Jurkat, Clone E6-1 (cell line): Measurements from ENCODE around the gene ACKR2.
"Not testable (repeated sequence)": the region's sequence is repeated elsewhere in the genome, so short reads cannot be mapped to it uniquely, and the experiment has no call there.

ENCODE experiments used
- DNase-seq: peaks from one replicate; pipeline ENCODE4 v3.0.0-alpha.2; 2011; ENCODE audit warnings: low read depth, low spot score
- H3K4me3 ChIP-seq: 2 replicates; pipeline ENCODE4 v1.5.1; 2011; ENCODE audit warnings: mild to moderate bottlenecking, low read length, control low read depth, moderate library complexity

The ACKR2 gene

DNA sequence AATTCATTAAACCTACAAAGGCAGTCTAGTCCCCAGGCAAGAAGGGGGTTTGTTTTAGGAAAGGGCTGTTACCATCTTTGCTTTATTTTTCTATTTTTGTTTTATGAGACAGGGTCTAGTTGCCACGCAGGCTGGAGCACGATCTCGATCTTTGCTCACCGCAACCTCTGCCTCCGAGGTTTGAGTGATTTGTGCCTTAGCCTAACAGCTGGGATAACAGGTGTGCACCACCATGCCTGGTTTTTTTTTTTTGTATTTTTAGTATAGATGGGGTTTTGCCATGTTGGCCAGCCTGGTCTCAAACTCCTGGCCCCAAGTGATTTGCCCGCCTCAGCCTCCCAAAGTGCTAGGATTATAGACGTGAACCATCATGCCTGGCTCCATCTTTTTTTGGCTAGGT, 9.9 kb upstream of the ACKR2 start:
- H3K4me3 ChIP-seq, result no peak overlapping the region
- DNase-seq, result no peak

DNA sequence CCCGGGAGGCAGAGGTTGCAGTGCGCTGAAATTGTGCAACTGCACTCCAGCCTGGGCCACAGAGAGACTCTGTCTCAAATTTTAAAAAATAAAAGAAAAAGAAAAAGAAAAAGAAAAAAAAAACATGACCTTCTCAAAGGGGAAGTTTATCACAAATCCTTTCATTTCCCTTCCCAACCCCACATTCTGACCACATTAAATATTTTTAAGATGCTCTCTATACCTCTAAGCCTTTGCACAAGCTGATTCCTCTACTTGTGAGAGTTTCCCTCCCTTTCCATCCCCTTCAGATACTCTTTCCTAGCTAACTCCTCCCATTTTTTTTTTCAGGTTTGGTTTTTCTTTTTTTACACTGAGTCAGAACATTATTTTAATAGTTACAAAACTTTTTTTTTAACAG, 9.0 kb upstream of the ACKR2 start:
- H3K4me3 ChIP-seq, result no peak overlapping the region
- peak; percentile 71 for DNase-seq

DNA sequence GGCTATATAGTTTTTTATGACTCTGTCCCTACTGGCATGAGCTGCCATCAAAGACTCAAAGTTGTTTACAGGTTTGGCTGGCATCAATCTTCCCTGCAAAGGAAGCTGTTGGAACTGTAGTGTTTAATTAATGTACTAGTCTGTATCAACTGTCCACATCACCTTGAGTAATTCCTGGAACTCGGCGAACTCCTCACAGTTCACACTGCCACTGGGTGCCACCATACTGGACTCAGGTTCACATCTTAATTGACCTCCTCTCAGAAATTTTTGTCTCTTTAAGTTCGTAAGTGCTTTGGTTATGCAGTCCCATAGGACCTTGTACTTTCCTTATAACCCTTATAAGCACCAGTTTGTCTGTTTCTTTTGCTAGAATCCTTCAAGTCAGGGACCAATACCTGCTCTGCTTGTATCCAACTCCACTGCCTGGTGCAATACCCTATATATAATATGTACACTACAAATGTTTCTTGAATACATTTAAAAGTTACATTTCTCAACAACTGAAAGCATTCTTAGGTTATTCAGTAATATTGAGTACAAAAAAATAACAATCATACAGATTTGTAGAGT, 8.1 kb upstream of the ACKR2 start:
- no peak for DNase-seq
- no peak overlapping the region for H3K4me3 ChIP-seq

DNA sequence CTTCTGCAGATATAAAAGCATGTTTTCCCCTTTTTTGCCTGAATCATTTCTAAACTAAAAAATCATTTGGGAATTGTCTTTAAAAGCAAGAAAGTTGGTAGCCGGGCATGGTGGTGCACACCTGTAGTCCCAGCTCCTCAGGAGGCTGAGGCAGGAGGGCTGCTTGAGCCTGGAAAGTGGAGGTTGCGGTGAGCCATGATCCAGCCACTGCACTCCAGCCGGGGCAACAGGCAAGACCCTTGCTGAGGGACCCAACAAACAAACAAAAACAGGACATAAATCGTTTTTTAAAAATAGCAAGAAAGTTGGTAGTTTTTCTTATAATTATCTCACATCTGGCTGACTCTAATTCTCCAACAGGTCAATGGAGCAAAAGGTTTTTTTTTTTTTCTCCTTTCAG, 7.5 kb upstream of the ACKR2 start:
- DNase-seq, result no peak

DNA sequence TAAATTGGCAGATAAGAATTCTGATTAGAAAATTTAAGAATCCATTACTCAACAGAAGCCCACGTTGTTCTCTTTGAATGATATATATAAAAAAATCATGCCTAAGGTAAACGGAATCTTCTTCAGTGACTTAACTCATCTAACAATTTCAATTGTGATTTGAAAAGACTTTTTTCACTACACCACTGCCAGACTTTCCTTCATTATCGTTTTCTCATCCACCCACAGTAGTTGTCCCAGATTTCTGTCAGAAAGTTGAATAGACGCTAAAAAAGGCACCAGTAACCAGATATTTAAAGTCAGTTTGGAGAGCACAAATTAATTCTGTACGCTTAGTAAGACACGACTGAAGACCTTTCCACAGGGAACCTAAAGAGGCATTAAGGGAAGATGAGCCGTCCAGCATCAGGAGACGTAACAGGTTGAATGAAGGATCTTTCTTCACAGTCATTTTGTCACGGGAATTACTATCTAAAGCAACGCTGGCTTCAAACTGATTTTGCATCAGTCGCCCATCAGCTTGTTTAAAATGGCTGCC, 6.3 kb upstream of the ACKR2 start:
- peak overlapping the region; percentile 89 for H3K4me3 ChIP-seq
- DNase-seq, result no peak

More for the DNA sequence above, 7.5 kb upstream of the ACKR2 start:
- H3K4me3 ChIP-seq, result no peak overlapping the region

DNA sequence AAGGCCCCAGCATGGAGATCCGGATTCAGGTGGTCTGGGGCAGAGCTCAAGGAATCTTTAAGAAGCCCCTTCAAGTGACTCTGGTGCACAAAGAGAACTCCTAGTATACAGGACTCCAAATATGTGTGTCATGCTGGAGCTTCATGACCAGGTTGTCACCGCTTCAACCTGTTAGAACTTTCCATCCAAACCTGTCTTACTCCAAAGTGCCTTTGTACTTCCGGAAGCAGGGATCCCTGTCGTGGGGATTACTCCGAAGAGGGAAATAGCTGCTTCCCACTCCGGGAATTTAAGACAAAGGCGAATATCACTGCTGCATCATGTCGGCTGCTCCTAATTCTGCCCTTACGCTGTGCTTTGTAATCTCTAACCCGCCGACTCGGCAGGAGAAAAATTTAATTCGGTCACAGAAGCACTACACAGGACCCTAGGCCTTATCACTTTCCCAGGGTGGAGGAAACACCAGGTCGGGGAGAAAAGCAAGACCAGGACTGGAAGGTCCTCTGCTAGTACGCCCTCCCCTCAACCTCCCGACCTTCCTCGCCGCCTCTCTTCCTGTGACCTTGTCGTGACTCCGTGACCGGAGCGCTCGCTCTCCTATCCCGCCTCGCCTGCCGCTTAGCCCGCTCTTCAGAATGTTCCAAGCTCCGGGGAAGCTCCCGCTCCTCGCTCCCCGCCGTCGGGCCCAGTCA, 5.7 kb upstream of the ACKR2 start:
- no peak for DNase-seq
- H3K4me3 ChIP-seq, result peak overlapping the region; percentile 89

DNA sequence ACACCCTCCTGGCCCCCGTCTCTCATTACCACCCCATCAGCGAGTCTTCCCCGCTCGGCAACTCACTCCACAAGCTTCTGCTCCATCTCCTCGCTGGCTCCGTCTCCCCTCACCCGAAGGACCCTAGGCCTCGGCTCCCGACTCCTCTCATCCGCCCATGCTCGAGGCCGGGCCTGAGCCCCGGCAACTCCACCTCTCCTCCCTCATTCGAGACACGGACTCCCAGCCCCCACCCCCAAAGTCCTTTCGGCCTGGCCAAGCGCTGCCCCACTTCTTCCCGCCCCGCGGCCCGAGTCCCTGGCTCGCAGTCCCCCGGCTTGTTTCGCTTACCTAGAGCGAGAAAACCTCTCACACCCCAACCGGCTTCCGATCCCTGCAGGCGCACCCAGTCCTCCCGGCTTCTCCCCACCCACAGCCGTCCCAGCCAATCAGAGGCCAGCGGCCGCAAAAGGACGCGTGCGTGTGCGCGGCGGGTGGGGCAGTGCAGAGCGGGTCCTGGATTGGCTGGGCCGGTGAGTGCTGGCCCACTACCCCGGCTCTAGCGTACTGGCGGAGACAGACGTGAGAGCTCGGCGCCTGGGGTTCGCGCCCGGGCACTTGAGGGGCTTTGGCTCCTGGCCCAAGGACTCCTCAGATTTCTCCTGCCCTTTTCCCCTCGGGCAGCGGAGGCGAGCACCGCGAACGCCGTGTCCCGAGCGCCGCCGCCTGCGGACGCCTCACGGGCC, 5.0 kb upstream of the ACKR2 start, which contains the start of gene HIGD1A:
TSS of gene HIGD1A (minus strand) at position 385 of the 725 bp plus-strand sequence. CDS start 10,237 bp downstream, outside the sequence.
- peak; percentile 91 for DNase-seq
- H3K4me3 ChIP-seq, result peak within 1 kb of the TSS; percentile 89

DNA sequence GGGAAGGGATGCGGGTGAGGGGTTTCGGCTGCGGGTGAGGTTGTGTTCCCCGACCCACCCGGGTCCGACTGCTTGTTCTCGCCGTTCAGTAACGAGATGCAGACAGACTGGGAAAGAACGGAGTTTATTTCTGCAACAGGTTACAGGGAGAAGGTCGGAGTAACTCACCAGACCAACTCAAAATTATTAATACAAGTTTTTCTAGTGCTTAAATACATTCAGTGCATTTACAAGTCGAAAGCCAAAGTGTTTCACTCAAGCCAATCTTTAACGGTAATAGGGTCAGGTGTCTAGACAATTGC, 4.5 kb upstream of the ACKR2 start:
- no peak for DNase-seq
- peak overlapping the region; percentile 89 for H3K4me3 ChIP-seq

DNA sequence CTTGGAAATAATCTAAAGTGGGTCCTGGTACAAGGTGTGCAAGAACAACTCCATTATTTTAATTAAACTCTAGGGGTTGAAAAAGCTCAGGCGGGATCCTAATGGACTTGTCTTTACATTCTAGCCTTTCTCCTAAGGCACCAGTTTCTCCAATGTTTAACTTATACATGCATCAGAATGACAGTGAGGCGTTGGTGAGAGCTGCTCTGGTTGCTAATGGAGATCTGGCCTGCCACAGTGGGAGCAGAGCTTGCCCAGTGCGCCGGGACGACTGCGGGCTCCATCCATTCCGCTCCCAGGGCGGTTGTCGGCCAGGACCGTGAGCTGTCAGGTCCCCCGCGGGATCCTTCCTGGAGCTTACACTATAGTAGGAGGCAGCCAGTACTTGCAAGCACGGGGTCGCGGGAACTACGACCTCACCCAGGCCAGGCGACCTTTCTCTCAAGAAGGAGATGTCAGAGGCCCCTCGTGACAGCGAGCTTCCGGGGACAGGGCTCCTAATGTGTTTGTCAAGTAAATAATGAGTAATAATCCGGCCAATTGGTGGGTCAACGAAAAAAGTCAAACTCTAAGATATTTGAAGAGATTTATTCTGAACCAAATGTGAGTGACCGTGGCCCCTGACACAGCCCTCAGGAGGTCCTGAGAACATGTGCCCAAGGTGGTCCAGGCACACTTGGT, 4.0 kb upstream of the ACKR2 start:
- no peak for DNase-seq
- peak overlapping the region; percentile 89 for H3K4me3 ChIP-seq

DNA sequence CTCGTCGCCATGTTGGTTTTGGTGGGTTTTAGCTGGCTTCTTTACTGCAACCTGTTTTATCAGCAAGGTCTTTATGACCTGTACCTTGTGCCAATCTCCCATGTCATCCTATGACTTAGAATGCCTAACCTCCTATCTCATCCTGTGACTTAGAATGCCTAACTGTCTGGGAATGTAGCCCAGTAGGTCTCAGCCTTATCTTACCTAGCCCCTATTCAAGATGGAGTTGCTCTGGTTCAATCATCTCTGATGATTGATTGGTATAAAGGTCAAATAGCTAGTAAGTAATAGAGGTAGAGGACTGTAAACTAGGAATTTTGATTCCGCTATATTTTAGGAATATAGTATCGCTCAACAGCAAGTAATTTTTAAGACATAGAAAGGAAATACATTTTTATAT, 1.3 kb upstream of the ACKR2 start:
- DNase-seq, result no peak
- no peak overlapping the region for H3K4me3 ChIP-seq

DNA sequence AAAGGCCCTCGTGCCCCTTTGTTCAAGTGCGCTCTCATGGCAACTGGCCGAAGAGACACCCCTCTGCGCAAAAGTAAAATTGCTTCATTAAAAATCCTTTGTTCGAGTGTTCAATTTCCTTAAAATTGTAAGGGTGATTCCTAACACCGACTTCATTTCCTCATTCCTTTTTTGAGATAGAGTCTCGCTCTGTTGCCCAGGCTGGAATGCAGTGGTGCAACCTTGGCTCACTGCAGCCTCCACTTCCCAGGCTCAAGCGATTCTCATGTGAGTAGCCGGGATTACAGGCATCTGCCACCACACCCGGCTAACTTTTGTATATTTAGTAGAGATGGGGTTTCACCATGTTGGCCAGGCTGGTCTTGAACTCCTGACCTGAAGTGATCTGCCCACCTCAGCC, 1.5 kb downstream of the ACKR2 start:
- H3K4me3 ChIP-seq, DNase-seq: not testable (repeated sequence)

DNA sequence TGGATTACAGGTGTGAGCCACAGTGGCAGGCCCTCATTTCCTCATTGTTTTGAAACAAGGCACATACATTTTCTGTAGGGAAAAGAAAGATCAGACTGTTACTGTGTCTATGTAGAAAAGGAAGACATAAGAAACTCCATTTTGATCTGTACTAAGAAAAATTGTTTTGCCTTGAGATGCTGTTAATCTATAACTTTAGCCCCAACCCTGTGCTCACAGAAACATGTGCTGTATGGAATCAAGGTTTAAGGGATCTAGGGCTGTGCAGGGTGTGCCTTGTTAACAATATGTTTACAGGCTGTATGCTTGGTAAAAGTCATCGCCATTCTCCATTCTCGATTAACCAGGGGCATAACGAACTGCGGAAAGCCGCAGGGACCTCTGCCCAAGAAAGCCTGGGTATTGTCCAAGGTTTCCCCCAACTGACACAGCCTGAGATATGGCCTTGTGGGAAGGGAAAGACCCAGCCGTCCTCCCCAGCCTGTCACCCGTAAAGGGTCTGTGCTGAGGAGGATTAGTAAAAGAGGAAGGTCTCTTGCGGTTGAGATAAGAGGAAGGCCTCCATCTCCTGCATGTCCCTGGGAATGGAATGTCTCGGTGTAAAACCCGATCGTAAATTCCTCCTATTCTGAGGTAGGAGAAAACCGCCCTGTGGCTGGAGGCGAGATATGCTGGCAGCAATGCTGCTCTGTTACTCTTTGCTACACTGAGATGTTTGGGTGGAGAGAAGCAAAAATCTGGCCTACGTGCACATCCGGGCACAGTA, 2.1 kb downstream of the ACKR2 start:
- not testable (repeated sequence) for H3K4me3 ChIP-seq, DNase-seq

DNA sequence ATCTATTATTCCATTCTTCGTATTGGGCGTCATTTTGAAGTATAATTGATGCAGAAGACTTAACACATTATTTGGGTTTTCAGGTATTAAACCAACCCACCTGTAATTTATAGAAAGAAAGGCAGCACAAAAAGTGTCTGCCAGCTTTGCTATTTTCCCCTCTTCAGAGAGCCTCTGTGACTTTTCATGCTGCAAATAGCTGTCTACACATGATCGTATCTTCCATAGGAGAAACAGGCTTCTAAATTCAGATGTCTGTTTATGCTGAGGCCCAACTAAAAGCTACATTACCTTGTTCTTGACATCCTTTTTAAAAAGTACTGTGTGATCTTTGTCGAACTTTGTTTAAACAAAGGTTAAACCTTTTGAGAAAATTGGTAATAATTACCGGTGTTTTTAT, 5.0 kb downstream of the ACKR2 start:
- no peak overlapping the region for H3K4me3 ChIP-seq
- DNase-seq, result no peak

DNA sequence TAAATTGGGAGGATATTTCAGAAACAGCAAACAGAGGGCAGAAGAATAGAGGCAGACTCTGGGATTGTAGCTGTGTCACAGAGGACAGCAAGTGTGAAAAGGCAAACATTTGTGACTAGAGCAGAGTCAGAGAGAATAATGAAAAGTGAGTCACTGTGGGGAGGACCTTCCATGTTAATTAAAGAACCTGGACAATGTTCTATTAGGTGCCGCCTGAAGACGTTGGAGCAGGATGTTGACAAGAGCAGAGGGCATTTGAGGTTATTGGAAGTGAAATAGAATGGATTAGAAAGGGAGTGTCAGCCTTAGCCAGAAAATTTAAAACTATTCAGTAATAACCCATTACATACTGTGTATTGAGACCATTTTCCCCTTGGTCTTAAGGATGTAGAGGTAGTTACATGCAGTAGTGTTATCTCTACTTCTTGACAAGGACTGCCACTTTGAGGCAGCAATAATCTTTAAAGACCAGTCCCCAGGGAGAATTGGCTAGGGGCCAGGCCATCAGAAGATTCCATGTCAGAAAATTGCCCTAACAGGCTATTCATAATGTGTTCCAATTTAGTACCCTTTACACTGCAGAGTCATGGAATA, 5.8 kb downstream of the ACKR2 start:
- DNase-seq, result no peak
- H3K4me3 ChIP-seq, result no peak overlapping the region

DNA sequence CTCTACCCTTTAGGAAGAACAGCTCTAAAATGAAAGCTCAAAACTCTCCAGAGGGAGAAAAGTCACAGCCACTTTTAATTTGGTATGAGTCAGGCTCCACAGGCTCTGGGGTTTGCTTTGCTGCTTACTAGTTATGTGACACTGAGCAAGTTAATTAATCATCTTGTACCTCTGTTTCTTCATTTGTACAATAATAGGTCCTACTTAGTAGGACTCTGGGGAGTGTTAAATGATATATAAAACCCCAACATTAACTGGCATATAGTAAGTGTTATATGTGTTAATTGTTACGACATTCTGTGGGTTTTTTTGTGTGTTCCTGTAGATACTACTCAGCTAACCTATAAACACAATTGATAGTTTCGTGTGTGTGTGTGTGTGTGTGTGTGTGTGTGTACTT, 6.6 kb downstream of the ACKR2 start:
- DNase-seq, result no peak
- H3K4me3 ChIP-seq, result no peak overlapping the region

DNA sequence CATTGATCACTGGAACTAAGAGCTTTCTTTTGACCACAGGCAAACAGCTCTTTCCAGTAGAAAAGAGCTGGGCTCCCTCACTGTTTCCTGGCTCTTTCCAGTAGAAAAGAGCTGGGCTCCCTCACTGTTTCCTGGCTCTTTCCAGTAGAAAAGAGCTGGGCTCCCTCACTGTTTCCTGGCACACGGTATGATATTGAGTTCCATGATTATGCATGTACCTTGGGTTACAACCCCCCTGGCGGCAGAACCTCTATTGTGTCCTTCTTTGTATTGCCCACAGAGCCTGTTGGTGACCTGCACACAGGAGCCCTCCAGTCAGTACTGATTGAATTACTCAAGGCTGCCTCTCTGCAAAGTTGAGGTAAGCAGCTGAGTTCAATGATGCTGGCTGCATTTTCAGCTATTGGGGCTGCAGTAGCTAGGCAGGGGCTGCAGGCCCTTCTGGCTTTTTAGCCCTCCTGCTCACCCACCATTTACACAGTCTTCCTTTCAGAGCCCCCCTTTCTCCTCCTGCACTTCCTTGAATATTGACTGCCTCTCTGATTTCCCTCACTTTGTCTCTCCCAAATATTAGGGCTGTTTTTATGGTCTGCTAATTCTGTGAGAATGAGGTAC, 10.2 kb downstream of the ACKR2 start:
- H3K4me3 ChIP-seq, result no peak overlapping the region
- no peak for DNase-seq

DNA sequence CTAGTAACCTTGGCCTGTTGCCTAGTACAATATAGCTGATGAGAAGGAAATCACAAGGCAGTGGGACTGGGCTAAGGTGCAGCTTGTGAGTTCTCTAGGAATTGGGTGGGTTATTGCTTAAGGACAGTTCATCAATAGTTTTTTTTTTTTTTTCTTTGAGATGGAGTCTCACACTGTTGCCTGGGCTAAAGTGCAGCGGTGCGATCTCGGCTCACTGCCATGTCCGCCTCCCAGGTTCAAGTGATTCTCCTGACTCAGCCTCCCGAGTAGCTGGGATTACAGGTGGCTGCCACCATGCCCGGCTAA, 11.5 kb downstream of the ACKR2 start:
- DNase-seq, result no peak
- H3K4me3 ChIP-seq, result no peak overlapping the region

DNA sequence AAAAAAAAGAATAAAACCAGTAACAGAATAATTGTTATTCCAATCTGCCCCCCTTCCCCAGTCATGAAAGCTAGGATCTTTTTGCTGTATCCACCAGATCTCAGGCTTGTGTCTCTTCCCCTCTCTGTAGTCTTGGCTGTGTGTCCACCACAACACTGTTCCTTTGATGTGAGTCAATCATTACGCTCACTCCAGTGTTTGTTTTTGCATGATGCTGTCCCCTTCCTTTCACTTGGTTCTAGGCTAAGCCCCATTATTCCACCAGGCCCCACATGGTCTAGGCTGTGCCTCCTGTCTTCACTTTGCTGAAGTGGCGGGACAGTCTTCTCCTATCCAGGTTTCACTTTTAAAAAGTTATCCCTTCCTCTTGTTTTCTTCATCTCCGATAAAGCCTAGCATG, 13.6 kb downstream of the ACKR2 start:
- H3K4me3 ChIP-seq, result no peak overlapping the region
- no peak for DNase-seq

DNA sequence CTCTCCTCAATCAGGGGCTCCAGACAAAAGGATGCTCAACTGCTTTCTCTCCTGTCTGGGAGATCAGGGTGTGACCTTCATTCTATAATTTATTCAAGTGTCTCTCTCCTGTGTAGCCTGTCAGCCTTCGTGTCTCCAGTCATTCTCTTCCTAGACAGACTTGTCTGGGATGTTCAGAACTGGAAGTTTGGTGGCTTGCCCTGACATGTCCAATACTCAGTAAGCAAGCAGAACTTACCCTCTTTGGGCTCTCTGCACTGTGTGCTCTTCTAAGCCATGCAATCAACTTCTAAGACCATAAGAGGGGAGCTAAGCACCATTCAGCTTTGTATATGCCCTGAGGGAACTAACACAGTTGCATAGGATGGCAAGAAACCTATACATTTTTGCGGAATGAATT, 14.1 kb downstream of the ACKR2 start:
- H3K4me3 ChIP-seq, result no peak overlapping the region
- no peak for DNase-seq
